Thyroid gland (tissue), 4 donors: ENCODE results near the gene TSC22D4. TPM values are rescaled to one million over a fixed set of nuclear protein-coding genes. Genes with fewer than 3 reads are reported as not detected.
"Not testable (repeated sequence)": the region's sequence is repeated elsewhere in the genome, so short reads cannot be mapped to it uniquely, and the experiment has no call there.

Experiments used
- DNase-seq, 2 donors: peaks; one replicate each; pipeline ENCODE4 v3.0.0-alpha.2; 2019
- H3K27ac ChIP-seq, 3 donors: fragments of 200-600 bp; sonication (generic); 1 replicate in 2 of 3; 2 replicates in 1 of 3; pipeline ENCODE4 v1.5.1; 2016 to 2019; ENCODE audit warnings: mild to moderate bottlenecking in 1 of 3, moderate library complexity in 1 of 3
- H3K27me3 ChIP-seq: fragments of 200-600 bp; sonication (generic); one replicate; pipeline ENCODE4 v1.5.1; 2019
- H3K36me3 ChIP-seq, 2 donors: fragments of 200-600 bp; sonication (generic); one replicate each; pipeline ENCODE4 v1.5.1; 2016 to 2019
- H3K4me1 ChIP-seq, 2 donors: fragments of 200-600 bp; sonication (generic); one replicate each; pipeline ENCODE4 v1.5.1; 2017 to 2019
- H3K4me3 ChIP-seq, 3 donors: fragments of 200-600 bp; sonication (generic); replicated peaks in 1 of 3; 1 replicate in 2 of 3; 2 replicates in 1 of 3; pipeline ENCODE4 v1.5.1; 2016; ENCODE audit warnings: mild to moderate bottlenecking in 1 of 3
- H3K9me3 ChIP-seq: fragments of 200-600 bp; sonication (generic); one replicate; pipeline ENCODE4 v1.5.1; 2017
- POLR2A ChIP-seq, 2 donors: fragments of 450-650 bp; IDR thresholded peaks; one replicate each; pipeline ENCODE4 v1.6.1; 2017; ENCODE audit warnings: antibody characterized with exemption in 2 of 2, mild to moderate bottlenecking in 2 of 2, moderate library complexity in 1 of 2
- WGBS, 2 donors: methylation state at CpG; one replicate each; pipeline ENCODE4 v1.1.5; 2017; 5-methylcytosine and 5-hydroxymethylcytosine counted together
- intact Hi-C: fragments of 100-400 bp; cut with DNase I; formaldehyde crosslinking; loops from one replicate; pipeline ENCODE4 v1.15.1; 2023
- total RNA-seq, 4 donors: library from RNA; depleted of rRNA; stranded (reverse); fragments of >200 nt; gene quantifications; one replicate each; pipeline ENCODE4 v1.2.3, GENCODE V29; 2016
- TF ChIP-seq, protein P1 (sequence below), 6 experiments: fragments of 200-600 bp in 3 of 6; fragments of 450-650 bp in 3 of 6; sonication (generic) in 3 of 6; IDR thresholded peaks; one replicate each; pipeline ENCODE4 v1.5.1; 2016 to 2019; ENCODE audit warnings: antibody characterized with exemption in 6 of 6, mild to moderate bottlenecking in 2 of 6, inconsistent platforms in 1 of 6, moderate library complexity in 1 of 6

TSC22D4 gene
- total RNA-seq, 4 donors from 2014 or later, result 22.7 to 37.8 (median 27.9) TPM

DNA sequence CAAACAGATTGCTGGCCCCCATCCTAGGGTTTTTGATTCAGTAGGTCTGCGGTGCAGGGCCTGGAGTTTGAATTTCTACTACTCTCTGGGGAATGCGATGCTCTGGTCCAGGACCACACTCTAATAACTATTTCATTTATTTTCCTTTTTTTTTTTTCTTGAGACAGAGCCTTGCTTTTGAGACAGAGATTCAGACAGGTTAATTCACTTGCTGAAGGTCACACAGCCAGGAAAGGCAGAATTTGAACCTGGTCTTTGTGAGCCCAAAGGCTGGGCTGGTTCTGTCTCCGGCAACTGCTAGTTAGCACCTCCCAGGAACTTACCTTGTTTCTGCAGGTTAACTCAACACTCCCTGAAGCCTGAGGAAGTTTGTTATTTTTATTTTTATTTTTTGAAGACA lies 26.5 kb downstream of the TSC22D4 start:
- Histone ChIP-seq H3K27me3 (no peaks in the 10 kb centered on the region), H3K4me1 (peaks cover 13 to 14% of the 10 kb centered on the region in 2 donors), H3K4me3 (no peak overlapping the region), H3K9me3 (no peaks in the 10 kb centered on the region), H3K27ac (no peak overlapping the region), H3K36me3 (no peaks in the 10 kb centered on the region)
- no peak for DNase-seq
- no peak for TF ChIP-seq POLR2A (IDR thresholded peaks at IDR 0.05)
- TF ChIP-seq, protein P1, sequence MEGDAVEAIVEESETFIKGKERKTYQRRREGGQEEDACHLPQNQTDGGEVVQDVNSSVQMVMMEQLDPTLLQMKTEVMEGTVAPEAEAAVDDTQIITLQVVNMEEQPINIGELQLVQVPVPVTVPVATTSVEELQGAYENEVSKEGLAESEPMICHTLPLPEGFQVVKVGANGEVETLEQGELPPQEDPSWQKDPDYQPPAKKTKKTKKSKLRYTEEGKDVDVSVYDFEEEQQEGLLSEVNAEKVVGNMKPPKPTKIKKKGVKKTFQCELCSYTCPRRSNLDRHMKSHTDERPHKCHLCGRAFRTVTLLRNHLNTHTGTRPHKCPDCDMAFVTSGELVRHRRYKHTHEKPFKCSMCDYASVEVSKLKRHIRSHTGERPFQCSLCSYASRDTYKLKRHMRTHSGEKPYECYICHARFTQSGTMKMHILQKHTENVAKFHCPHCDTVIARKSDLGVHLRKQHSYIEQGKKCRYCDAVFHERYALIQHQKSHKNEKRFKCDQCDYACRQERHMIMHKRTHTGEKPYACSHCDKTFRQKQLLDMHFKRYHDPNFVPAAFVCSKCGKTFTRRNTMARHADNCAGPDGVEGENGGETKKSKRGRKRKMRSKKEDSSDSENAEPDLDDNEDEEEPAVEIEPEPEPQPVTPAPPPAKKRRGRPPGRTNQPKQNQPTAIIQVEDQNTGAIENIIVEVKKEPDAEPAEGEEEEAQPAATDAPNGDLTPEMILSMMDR (IDR thresholded peaks at IDR 0.05), result no peak
- WGBS, 2 donors, result 92 to 95% methylated on average over 3 of the region's 3 CpGs
- intact Hi-C loops, result no loop called here

DNA sequence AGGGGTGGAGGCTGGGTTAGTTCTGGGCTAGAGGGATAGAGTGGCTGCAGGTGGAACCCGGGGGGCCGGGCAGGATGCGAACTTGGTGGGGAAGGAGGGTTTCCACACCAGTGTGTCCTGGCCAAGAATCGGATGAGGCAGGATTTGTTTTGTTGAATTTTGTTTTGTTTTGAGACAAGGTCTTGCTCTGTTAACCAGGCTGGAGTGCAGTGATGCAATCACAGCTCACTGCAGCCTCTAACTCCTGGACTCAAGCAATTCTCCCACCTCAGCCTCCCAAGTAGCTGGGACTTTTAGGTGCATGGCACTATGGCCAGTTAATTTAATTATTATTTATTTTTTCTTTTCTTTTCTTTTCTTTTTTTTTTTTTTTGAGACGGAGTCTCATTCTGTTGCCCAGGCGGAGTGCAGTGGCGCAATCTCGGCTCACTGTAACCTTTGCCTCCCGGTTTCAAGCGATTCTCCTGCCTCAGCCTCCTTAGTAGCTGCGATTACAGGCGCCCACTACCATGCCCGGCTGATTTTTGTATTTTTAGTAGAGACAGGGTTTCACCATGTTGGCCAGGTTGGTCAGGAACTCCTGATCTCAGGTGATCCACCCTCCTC lies 29.7 kb downstream of the TSC22D4 start:
- intact Hi-C loops, result no loop called here
- Histone ChIP-seq H3K9me3 (no peaks in the 10 kb centered on the region), H3K36me3 (no peaks in the 10 kb centered on the region), H3K4me1 (peaks cover 13 to 30% of the 10 kb centered on the region in 2 donors), H3K27ac (peak overlapping the region; percentile 76 to 91 (median 87)), H3K4me3 (no peak overlapping the region), H3K27me3 (no peaks in the 10 kb centered on the region)
- 55 to 65% methylated on average over 13 of the region's 13 CpGs for WGBS, 2 donors
- TF ChIP-seq POLR2A (IDR thresholded peaks at IDR 0.05), result no peak
- TF ChIP-seq, protein P1 (IDR thresholded peaks at IDR 0.05), result no peak
- DNase-seq, result peak; percentile 58 to 71

DNA sequence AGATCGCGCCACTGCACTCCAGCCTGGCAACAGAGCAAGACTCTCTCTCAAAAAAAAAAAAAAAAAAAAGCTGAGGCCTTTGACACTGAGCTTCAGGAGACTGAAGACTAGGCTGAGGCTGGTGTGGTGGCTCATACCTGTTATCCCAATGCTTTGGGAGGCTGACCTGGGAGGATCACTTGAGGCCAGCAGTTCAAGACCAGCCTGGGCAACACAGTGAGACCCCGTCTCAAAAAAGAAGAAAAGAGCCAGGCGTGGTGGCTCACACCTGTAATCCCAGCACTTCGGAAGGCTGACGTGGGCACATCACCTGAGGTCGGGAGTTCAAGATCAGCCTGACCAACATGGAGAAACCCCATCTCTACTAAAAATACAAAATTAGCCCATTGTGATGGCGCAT lies 31.7 kb downstream of the TSC22D4 start:
- intact Hi-C loops, H3K4me3 ChIP-seq, DNase-seq, H3K9me3 ChIP-seq, H3K36me3 ChIP-seq, H3K27ac ChIP-seq, H3K27me3 ChIP-seq: not testable (repeated sequence)
- WGBS, 2 donors, result 96 to 98% methylated on average over 8 of the region's 8 CpGs
- peaks cover 13 to 30% of the 10 kb centered on the region in 2 donors for H3K4me1 ChIP-seq

DNA sequence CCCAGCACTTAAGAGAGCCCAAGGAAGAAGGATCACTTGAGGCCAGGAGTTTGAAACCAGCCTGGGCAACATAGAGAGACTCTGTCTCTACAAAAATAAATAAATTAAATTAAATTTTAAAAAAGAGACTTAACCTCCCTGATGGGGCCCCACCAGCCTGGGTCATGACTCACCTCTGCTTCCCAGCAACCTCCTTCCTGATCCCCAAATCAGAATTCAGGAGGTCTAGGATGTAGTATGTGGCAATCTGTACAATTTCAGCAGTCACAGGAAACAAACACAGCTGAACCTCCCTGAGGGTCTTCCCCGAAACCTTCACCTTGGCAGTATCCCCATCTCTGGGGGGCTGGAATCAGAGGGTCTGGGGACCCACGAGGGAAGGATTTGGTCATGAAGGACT lies 33.0 kb downstream of the TSC22D4 start:
- Histone ChIP-seq H3K9me3 (no peaks in the 10 kb centered on the region), H3K27me3 (no peaks in the 10 kb centered on the region), H3K4me1 (peaks cover 13 to 30% of the 10 kb centered on the region in 2 donors), H3K27ac (peak overlapping the region in 2 of 3 donors; percentile 15 to 80), H3K36me3 (no peaks in the 10 kb centered on the region), H3K4me3 (no peak overlapping the region)
- intact Hi-C loops, result no loop called here
- TF ChIP-seq, protein P1 (IDR thresholded peaks at IDR 0.05), result no peak
- TF ChIP-seq POLR2A (IDR thresholded peaks at IDR 0.05), result no peak
- WGBS, 2 donors, result 54 to 71% methylated on average over 2 of the region's 2 CpGs
- DNase-seq, result no peak

DNA sequence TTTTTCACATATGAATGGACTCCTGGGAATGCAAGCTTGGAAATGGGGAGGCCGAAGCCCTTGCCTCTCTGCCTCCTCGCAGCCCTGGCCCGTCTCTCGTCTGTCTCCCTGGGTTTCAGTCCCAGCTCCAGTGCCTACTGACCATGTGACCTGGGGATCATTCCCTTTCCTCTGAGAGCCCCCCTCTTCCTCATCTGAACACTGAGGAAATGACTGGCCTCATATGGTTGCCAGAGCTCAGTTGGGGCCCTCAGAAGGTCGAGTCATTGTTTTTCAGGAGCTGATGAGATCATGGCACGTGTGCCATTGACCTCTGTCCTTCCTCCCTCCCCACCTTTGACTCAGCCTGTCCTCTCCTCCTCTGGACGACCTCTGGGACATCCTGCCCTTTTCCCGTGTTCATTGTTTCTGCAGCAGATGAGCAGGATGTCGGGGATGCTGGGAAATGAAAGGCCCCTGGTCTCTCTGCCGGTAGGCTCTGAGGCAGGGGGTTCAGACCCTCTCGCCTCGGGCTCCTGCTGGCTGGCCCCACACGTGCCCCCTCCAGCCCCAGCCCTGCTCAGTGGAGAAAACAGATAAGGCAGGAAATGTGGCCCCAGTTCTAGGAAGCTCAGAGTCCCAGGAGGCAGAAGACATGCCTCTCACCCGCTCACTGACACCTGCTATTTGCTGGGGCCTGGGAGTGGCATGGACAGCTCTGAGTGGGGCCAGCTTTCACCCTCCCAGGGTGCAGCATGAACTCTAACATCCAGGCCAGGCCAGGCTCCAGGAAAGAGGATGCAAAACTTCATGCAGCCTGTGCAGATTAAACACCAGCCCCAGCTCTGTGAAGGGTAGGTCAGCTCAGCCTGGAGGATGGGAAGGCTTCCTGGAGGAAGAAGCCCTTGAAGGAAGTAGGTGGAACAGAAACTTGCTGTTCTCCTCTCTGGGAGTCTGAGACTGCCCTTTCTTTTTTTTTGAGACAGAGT lies 34.4 kb downstream of the TSC22D4 start:
- intact Hi-C loops, result no loop called here
- TF ChIP-seq POLR2A (IDR thresholded peaks at IDR 0.05), result no peak
- TF ChIP-seq, protein P1 (IDR thresholded peaks at IDR 0.05), result no peak
- H3K4me3 ChIP-seq, result no peak overlapping the region
- peaks cover 8 to 22% of the 10 kb centered on the region in 2 donors for H3K4me1 ChIP-seq
- H3K36me3 ChIP-seq, result no peaks in the 10 kb centered on the region
- 53 to 57% methylated on average over 12 to 13 of the region's 14 CpGs for WGBS, 2 donors
- H3K9me3 ChIP-seq, result no peaks in the 10 kb centered on the region
- H3K27me3 ChIP-seq, result no peaks in the 10 kb centered on the region
- DNase-seq, result peak in 1 of 2 donors; percentile 27
- H3K27ac ChIP-seq, result peak overlapping the region; percentile 47 to 80 (median 48)
